HG03039 (cell line): ENCODE results near the gene EFNB2.
A peak's percentile ranks its signal among the peaks of the same experiment; 100 is the strongest.

ENCODE experiments used
- ATAC-seq: cut with Tn5 transposase; IDR thresholded peaks from one replicate; pipeline ENCODE4 v1.9.1; 2021; ENCODE audit warnings: mild to moderate bottlenecking, moderate library complexity; ENCODE audit not compliant: unreplicated experiment

Gene EFNB2

GRCh38 chr13:106535552-106536243, at the start of gene EFNB2:
Gene EFNB2, minus strand, starts transcription at chr13:106535662. Its CDS starts 698 bp downstream, at chr13:106534964.
- peak; percentile 96 for ATAC-seq

- no peak for ATAC-seq
Observed at GRCh38 chr13:106581225-106581624, 45.8 kb upstream of the EFNB2 start.

GRCh38 chr13:106575896-106576295, 40.4 kb upstream of the EFNB2 start:
- no peak for ATAC-seq

- no peak for ATAC-seq
Observed at GRCh38 chr13:106573868-106574267, 38.4 kb upstream of the EFNB2 start.

GRCh38 chr13:106573284-106573846, 37.9 kb upstream of the EFNB2 start:
- no peak for ATAC-seq

GRCh38 chr13:106570299-106570852, 34.9 kb upstream of the EFNB2 start:
- peak; percentile 20 for ATAC-seq

GRCh38 chr13:106569233-106570095, 34.0 kb upstream of the EFNB2 start:
- no peak for ATAC-seq

- ATAC-seq = peak; percentile 20
Observed at GRCh38 chr13:106568299-106569003, 33.0 kb upstream of the EFNB2 start.

- peak; percentile 65 for ATAC-seq
Observed at GRCh38 chr13:106567474-106568298, 32.2 kb upstream of the EFNB2 start, which contains the start of gene ARGLU1. Gene ARGLU1, minus strand, starts transcription at chr13:106568137. Its CDS starts 218 bp downstream, at chr13:106567919.

GRCh38 chr13:106566641-106567473, 31.4 kb upstream of the EFNB2 start:
- ATAC-seq = peak; percentile 42

- no peak for ATAC-seq
Observed at GRCh38 chr13:106565127-106565775, 29.8 kb upstream of the EFNB2 start.

- ATAC-seq = no peak
Observed at GRCh38 chr13:106562301-106562700, 26.8 kb upstream of the EFNB2 start.

- ATAC-seq = peak; percentile 94
Observed at GRCh38 chr13:106561551-106562170, 26.2 kb upstream of the EFNB2 start.

- peak; percentile 42 for ATAC-seq
Observed at GRCh38 chr13:106560821-106561220, 25.4 kb upstream of the EFNB2 start.

GRCh38 chr13:106558527-106558926, 23.1 kb upstream of the EFNB2 start:
- ATAC-seq = no peak

- no peak for ATAC-seq
Observed at GRCh38 chr13:106555631-106556328, 20.3 kb upstream of the EFNB2 start.

- ATAC-seq = no peak
Observed at GRCh38 chr13:106551751-106552150, 16.3 kb upstream of the EFNB2 start.
